ENCODE measurements around the gene GGA2.

GGA2 gene, protein sequence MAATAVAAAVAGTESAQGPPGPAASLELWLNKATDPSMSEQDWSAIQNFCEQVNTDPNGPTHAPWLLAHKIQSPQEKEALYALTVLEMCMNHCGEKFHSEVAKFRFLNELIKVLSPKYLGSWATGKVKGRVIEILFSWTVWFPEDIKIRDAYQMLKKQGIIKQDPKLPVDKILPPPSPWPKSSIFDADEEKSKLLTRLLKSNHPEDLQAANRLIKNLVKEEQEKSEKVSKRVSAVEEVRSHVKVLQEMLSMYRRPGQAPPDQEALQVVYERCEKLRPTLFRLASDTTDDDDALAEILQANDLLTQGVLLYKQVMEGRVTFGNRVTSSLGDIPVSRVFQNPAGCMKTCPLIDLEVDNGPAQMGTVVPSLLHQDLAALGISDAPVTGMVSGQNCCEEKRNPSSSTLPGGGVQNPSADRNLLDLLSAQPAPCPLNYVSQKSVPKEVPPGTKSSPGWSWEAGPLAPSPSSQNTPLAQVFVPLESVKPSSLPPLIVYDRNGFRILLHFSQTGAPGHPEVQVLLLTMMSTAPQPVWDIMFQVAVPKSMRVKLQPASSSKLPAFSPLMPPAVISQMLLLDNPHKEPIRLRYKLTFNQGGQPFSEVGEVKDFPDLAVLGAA

DNA sequence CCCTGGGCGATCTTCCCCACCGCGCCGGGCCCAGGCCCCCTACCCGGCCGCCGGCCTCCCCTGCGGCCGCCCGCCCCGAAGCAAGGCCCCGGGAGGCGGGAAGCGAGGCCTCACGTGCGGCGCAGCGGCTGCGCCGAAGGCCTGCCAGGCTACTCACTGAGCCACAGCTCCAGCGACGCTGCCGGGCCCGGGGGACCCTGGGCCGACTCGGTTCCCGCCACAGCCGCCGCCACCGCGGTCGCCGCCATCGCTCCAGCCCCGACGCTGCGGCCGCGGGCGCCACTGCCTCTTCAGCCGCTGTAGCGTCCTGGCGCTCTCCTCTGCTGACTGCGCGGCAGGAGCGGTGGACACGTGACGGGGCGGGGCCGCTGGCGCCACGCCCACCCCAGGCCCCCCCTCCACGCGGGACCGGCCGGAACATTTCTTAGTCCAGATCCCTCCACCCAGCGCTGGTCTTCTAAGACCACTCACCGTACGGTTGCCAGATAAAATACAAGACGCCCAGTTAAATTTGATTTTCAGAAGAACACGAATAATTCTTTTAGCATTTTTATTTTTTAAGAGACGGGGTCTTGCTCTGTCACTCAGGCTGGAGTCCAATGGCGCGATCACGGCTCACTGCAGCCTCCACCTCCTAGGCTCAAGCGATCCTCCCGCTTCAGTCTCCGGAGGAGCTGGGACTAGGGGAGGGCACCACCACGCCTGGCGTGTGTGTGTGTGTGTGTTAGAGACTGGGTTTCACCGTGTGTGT, at the start of gene GGA2:
Gene GGA2, minus strand, starts transcription at position 331 of the 751 bp plus-strand sequence. Its CDS starts 83 bp downstream, at position 248.
- no peak for TF ChIP-seq EZH2phosphoT487 (conservative IDR thresholded peaks at IDR 0.05; ENCODE audit: low read length)
- TF ChIP-seq, protein P1, sequence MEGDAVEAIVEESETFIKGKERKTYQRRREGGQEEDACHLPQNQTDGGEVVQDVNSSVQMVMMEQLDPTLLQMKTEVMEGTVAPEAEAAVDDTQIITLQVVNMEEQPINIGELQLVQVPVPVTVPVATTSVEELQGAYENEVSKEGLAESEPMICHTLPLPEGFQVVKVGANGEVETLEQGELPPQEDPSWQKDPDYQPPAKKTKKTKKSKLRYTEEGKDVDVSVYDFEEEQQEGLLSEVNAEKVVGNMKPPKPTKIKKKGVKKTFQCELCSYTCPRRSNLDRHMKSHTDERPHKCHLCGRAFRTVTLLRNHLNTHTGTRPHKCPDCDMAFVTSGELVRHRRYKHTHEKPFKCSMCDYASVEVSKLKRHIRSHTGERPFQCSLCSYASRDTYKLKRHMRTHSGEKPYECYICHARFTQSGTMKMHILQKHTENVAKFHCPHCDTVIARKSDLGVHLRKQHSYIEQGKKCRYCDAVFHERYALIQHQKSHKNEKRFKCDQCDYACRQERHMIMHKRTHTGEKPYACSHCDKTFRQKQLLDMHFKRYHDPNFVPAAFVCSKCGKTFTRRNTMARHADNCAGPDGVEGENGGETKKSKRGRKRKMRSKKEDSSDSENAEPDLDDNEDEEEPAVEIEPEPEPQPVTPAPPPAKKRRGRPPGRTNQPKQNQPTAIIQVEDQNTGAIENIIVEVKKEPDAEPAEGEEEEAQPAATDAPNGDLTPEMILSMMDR (IDR thresholded peaks at IDR 0.05; ENCODE audit: insufficient read depth, low read length, poor library complexity, severe bottlenecking), result no peak
- Histone ChIP-seq H3K9me3 (ENCODE audit: insufficient read depth, low read length) (no peaks in the 10 kb centered on the region), H3F3A (ENCODE audit: insufficient read depth) (peaks cover 37% of the 10 kb centered on the region), H3K9me2 (replicated peaks; ENCODE audit: insufficient read depth, low read length) (no peaks in the 10 kb centered on the region), H3K27ac (ENCODE audit: low read depth, low read length) (peak within 1 kb of the TSS; percentile 75), H3K36me3 (ENCODE audit: low read length) (peaks cover 7% of the 10 kb centered on the region; the same call in 1 of the 2 replicates), H3K79me2 (ENCODE audit: insufficient read depth, low read length) (peaks cover 54% of the 10 kb centered on the region), H4K20me1 (ENCODE audit: low read depth, low read length) (peaks cover 19% of the 10 kb centered on the region; the same call in 1 of the 2 replicates), H2AFZ (ENCODE audit: low read depth, low read length, severe bottlenecking) (peak within 1 kb of the TSS; percentile 79), H3K4me3 (ENCODE audit: insufficient read depth, low read length, poor library complexity, severe bottlenecking) (peak within 1 kb of the TSS; percentile 80), H3K9ac (ENCODE audit: low read length) (peak within 1 kb of the TSS; percentile 82), H3K27me3 (ENCODE audit: low read length) (no peaks in the 10 kb centered on the region), H3K4me2 (ENCODE audit: low read depth, low read length, poor library complexity, severe bottlenecking) (peak within 1 kb of the TSS; percentile 80)

DNA sequence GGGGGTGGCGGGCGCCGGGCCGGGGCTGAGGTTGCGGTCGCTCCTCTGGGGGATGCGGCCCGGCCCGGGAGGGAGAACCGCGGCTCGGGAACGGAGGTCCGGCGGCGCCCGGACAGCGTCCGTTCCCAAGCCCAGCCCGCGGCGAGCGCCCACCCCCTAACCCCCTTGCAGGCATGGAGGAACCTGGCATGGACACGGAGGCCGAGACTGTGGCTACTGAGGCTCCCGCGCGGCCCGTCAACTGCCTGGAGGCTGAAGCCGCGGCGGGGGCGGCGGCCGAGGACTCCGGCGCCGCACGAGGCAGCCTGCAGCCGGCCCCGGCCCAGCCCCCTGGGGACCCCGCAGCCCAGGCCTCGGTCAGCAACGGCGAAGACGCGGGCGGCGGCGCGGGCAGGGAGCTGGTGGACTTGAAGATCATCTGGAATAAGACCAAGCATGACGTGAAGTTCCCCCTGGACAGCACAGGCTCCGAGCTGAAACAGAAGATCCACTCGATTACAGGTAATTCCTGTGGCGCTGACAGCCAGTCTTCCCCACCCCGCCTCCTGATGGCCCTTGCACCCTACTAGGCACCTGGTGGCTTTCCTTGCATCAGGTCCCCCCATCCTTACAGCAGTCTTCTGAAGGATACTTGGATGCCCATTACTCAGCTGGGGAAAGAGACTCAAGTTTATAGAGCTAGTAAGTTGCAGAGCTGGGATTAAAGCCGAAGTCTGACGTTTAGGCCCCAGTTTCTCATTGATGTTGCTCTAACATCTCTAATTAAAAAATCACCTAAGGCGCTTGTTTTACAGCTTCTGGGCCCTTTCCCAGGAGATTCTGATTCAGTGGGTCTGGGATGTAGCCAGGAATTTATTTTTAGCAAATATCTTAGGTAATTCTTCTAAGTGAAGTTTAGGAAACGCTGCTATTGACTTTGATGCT, 47.7 kb upstream of the GGA2 start:
- H3K79me2 ChIP-seq (ENCODE audit: insufficient read depth, low read length), result peaks cover 39% of the 10 kb centered on the region
- H3K4me3 ChIP-seq (ENCODE audit: insufficient read depth, low read length, poor library complexity, severe bottlenecking), result peak overlapping the region; percentile 82
- H3K36me3 ChIP-seq (ENCODE audit: low read length), result no peaks in the 10 kb centered on the region; the same call in 1 of the 2 replicates
- H3K9me2 ChIP-seq (replicated peaks; ENCODE audit: insufficient read depth, low read length), result no peaks in the 10 kb centered on the region
- peaks cover 13% of the 10 kb centered on the region for H3F3A ChIP-seq (ENCODE audit: insufficient read depth)
- H3K27me3 ChIP-seq (ENCODE audit: low read length), result no peaks in the 10 kb centered on the region
- TF ChIP-seq EZH2phosphoT487 (conservative IDR thresholded peaks at IDR 0.05; ENCODE audit: low read length), result no peak
- TF ChIP-seq, protein P1 (IDR thresholded peaks at IDR 0.05; ENCODE audit: insufficient read depth, low read length, poor library complexity, severe bottlenecking), result no peak
- no peaks in the 10 kb centered on the region for H3K9me3 ChIP-seq (ENCODE audit: insufficient read depth, low read length)
- peak overlapping the region; percentile 71 for H3K4me2 ChIP-seq (ENCODE audit: low read depth, low read length, poor library complexity, severe bottlenecking)
- H3K27ac ChIP-seq (ENCODE audit: low read depth, low read length), result 0 out of 2 replicates have a peak overlapping the region, but pooled peaks have one; percentile 14
- H2AFZ ChIP-seq (ENCODE audit: low read depth, low read length, severe bottlenecking), result peak overlapping the region; percentile 85
- H3K9ac ChIP-seq (ENCODE audit: low read length), result peak overlapping the region; percentile 86
- H4K20me1 ChIP-seq (ENCODE audit: low read depth, low read length), result no peaks in the 10 kb centered on the region

Data from SU-DHL-6 (cell line).